ENCODE data around the gene SDSL.

SDSL gene

GRCh38 chr12:113422030-113422885, at the start of gene SDSL:
Gene SDSL (plus strand): TSS chr12:113422380. CDS start chr12:113427983, 5,603 bp downstream.
- peak; percentile 97 for DNase-seq

GRCh38 chr12:113373440-113373839, 48.7 kb upstream of the SDSL start:
- no peak for DNase-seq

GRCh38 chr12:113373969-113374368, 48.2 kb upstream of the SDSL start:
- no peak for DNase-seq

- no peak for DNase-seq
Observed at GRCh38 chr12:113374823-113375428, 47.3 kb upstream of the SDSL start.

- DNase-seq = peak; percentile 62
Observed at GRCh38 chr12:113378291-113378690, 43.9 kb upstream of the SDSL start.

- no peak for DNase-seq
Observed at GRCh38 chr12:113381220-113381619, 41.0 kb upstream of the SDSL start.

GRCh38 chr12:113382206-113382605, 40.0 kb upstream of the SDSL start:
- DNase-seq = no peak

- DNase-seq = no peak
Observed at GRCh38 chr12:113384778-113385177, 37.4 kb upstream of the SDSL start.

- no peak for DNase-seq
Observed at GRCh38 chr12:113385282-113385882, 36.8 kb upstream of the SDSL start.

- DNase-seq = no peak
Observed at GRCh38 chr12:113386866-113387566, 35.2 kb upstream of the SDSL start.

- no peak for DNase-seq
Observed at GRCh38 chr12:113387631-113388030, 34.5 kb upstream of the SDSL start.

- no peak for DNase-seq
Observed at GRCh38 chr12:113388351-113388750, 33.8 kb upstream of the SDSL start.

GRCh38 chr12:113390064-113391043, 31.8 kb upstream of the SDSL start:
- DNase-seq = no peak

- no peak for DNase-seq
Observed at GRCh38 chr12:113391145-113391544, 31.0 kb upstream of the SDSL start.

- no peak for DNase-seq
Observed at GRCh38 chr12:113391650-113392337, 30.4 kb upstream of the SDSL start.

- no peak for DNase-seq
Observed at GRCh38 chr12:113392520-113392919, 29.7 kb upstream of the SDSL start.

GRCh38 chr12:113392988-113393579, 29.1 kb upstream of the SDSL start:
- DNase-seq = peak; percentile 33

GRCh38 chr12:113393749-113394148, 28.4 kb upstream of the SDSL start:
- DNase-seq = no peak

GRCh38 chr12:113395119-113395518, 27.1 kb upstream of the SDSL start:
- no peak for DNase-seq

- DNase-seq = no peak
Observed at GRCh38 chr12:113396200-113396599, 26.0 kb upstream of the SDSL start.
